Right atrium auricular region (tissue), 2 donors: ENCODE measurements around the gene FGD3. TPM values are rescaled to one million over a fixed set of nuclear protein-coding genes. Genes with fewer than 3 reads are reported as not detected.

Experiments
- DNase-seq: peaks from one replicate; pipeline ENCODE4 v3.0.0-alpha.2; 2019; ENCODE audit warnings: low spot score
- H3K27ac ChIP-seq, 2 donors: fragments of 200-600 bp; sonication (generic); 1 replicate in 1 of 2; 2 replicates in 1 of 2; pipeline ENCODE4 v1.5.1; 2016 to 2019
- H3K27me3 ChIP-seq, 2 donors: fragments of 200-600 bp; sonication (generic); one replicate each; pipeline versions ENCODE4 v1.5.1 to v1.6.0; 2017 to 2019
- H3K36me3 ChIP-seq: fragments of 200-600 bp; sonication (generic); one replicate; pipeline ENCODE4 v1.5.1; 2016
- H3K4me1 ChIP-seq, 2 donors: fragments of 200-600 bp; sonication (generic); one replicate each; pipeline versions ENCODE4 v1.5.1 to v1.6.0; 2017 to 2019
- H3K4me3 ChIP-seq, 2 donors: fragments of 200-600 bp; sonication (generic); 1 replicate in 1 of 2; 2 replicates in 1 of 2; pipeline ENCODE4 v1.5.1; 2017 to 2019; ENCODE audit warnings: mild to moderate bottlenecking in 1 of 2, moderate library complexity in 1 of 2
- H3K9me3 ChIP-seq, 2 donors: fragments of 200-600 bp; sonication (generic); one replicate each; pipeline ENCODE4 v1.5.1; 2019
- CTCF ChIP-seq, 2 donors: fragments of 200-600 bp; sonication (generic); IDR thresholded peaks; one replicate each; pipeline ENCODE4 v1.5.1; 2019; ENCODE audit warnings: antibody characterized with exemption in 2 of 2
- total RNA-seq, 2 donors: library from RNA; depleted of rRNA; stranded (reverse); fragments of >200 nt; gene quantifications; one replicate each; pipeline ENCODE4 v1.1.0, GENCODE V29; 2016

Gene FGD3
- total RNA-seq, 2 donors from 2014 or later: 2.2 to 3.3 TPM

- H3K4me3 ChIP-seq: no peak overlapping the region
- no peak overlapping the region for H3K27ac ChIP-seq
- DNase-seq: no peak
Measured at GRCh38 chr9:93061791-93062763, 114.8 kb downstream of the FGD3 start.

GRCh38 chr9:93064392-93065134, 117.2 kb downstream of the FGD3 start:
- H3K9me3 ChIP-seq: no peaks in the 10 kb centered on the region
- H3K36me3 ChIP-seq: no peaks in the 10 kb centered on the region
- H3K4me3 ChIP-seq: no peak overlapping the region
- peaks cover 0 to 4% of the 10 kb centered on the region in 2 donors for H3K4me1 ChIP-seq
- DNase-seq: no peak
- TF ChIP-seq CTCF (IDR thresholded peaks at IDR 0.05): no peak
- no peak overlapping the region for H3K27ac ChIP-seq
- H3K27me3 ChIP-seq: no peaks in the 10 kb centered on the region

More at GRCh38 chr9:93061791-93062763, 114.8 kb downstream of the FGD3 start:
- H3K36me3 ChIP-seq: no peaks in the 10 kb centered on the region
- peaks cover 0 to 22% of the 10 kb centered on the region in 2 donors for H3K4me1 ChIP-seq
- TF ChIP-seq CTCF (IDR thresholded peaks at IDR 0.05): no peak
- H3K9me3 ChIP-seq: no peaks in the 10 kb centered on the region
- H3K27me3 ChIP-seq: no peaks in the 10 kb centered on the region

- Histone ChIP-seq H3K9me3 (no peaks in the 10 kb centered on the region), H3K36me3 (no peaks in the 10 kb centered on the region), H3K4me1 (no peaks in the 10 kb centered on the region), H3K27me3 (no peaks in the 10 kb centered on the region), H3K4me3 (no peak overlapping the region), H3K27ac (no peak overlapping the region)
- no peak for TF ChIP-seq CTCF (IDR thresholded peaks at IDR 0.05)
- DNase-seq: no peak
Measured at GRCh38 chr9:93065135-93065720, 117.9 kb downstream of the FGD3 start.

GRCh38 chr9:93066978-93067603, 119.8 kb downstream of the FGD3 start:
- no peak for TF ChIP-seq CTCF (IDR thresholded peaks at IDR 0.05)
- no peaks in the 10 kb centered on the region for H3K9me3 ChIP-seq
- H3K36me3 ChIP-seq: no peaks in the 10 kb centered on the region
- DNase-seq: no peak
- no peak overlapping the region for H3K27ac ChIP-seq
- H3K27me3 ChIP-seq: no peaks in the 10 kb centered on the region
- H3K4me1 ChIP-seq: peaks cover 0 to 1% of the 10 kb centered on the region in 2 donors
- no peak overlapping the region for H3K4me3 ChIP-seq

DNA sequence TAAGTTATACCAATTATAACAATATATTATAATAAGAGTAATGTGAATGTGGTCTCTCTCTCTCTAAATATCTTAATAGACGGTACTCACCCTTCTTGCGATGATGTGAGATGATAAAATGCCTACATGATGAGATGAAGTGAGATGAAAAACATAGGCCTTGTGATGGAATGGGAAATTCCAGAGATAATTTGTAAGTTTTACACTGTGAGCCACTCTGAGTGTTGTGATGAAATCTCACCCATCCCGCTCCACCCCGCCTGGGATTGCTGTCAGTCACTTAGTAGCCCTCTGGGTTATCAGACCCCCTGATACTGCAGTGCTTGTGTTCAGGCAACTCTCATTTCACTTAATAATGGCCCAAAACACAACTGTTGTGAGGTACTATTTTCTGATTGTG, 121.6 kb downstream of the FGD3 start:
- Histone ChIP-seq H3K9me3 (no peaks in the 10 kb centered on the region), H3K27me3 (no peaks in the 10 kb centered on the region), H3K27ac (no peak overlapping the region), H3K36me3 (no peaks in the 10 kb centered on the region), H3K4me1 (peaks cover 0 to 10% of the 10 kb centered on the region in 2 donors), H3K4me3 (no peak overlapping the region)
- no peak for DNase-seq
- no peak for TF ChIP-seq CTCF (IDR thresholded peaks at IDR 0.05)
